IPS-NIHi11 (cell line): ENCODE measurements around the gene ST6GALNAC4.
"Not testable (repeated sequence)": the region's sequence is repeated elsewhere in the genome, so short reads cannot be mapped to it uniquely, and the experiment has no call there.

Experiments
- DNase-seq: peaks from one replicate; pipeline ENCODE4 v3.0.0; 2012; ENCODE audit warnings: mixed read lengths, low spot score

The ST6GALNAC4 gene

DNA sequence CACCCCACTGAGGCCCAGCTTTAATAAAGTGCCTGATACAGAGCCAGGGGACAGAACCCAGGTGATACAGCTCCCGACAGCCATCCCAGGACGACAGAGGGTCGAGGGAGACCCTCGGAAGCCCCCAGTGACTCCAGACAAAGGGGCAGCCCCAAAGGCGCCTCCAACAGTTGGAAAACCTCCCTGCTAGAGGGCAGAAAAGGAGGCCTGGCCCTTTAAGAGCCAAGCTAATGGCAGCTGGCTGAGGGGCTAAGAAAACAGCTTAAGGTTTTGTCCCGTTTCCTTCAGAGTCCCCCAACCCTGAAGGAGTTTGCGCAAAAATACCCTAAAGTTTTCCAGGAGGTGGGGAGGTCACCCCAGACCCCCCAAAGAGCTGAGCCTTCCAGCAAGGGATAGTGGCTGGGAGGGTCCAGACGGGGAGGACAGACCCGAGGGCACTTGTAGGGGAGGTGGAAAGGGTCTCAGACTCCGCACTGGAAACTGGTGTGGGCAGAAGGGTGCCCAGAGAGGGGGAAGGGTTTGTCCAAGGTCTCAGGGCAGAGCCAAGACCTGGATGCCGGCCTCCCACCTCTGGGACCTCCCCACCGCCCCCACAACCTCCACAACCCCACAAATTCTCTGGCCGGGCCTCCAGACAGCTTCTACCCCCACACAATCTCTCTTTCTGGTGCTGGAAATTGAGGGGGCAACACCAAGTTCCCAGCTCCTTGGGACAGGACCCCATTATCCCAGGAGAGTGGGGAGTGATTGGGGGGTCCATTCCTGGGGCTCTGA lies 31.1 kb downstream of the ST6GALNAC4 start:
- no peak for DNase-seq

DNA sequence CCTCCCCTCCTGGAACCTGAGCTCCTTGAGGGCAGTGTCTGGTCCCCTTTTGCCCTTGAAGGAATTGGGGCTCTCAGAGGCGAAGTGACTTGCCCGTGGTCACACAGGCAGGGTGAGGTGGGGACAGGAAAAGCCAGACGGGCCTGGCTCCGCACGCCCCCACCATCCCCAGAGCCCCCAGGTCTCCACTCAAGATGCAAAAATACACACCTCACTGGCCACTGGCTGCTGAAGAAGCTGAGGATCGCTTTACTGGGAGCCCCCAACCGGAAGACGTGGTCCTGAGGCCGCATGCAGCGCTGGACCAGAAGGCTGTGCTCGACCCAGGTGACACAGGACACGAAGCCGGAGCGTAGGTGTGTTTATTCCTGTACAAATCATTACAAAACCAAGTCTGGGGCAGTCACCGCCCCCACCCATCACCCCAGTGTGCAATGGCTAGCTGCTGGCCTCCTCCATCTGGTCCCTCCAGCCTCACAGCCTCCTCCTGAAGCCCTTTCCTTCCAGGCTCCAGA lies 31.8 kb downstream of the ST6GALNAC4 start:
- no peak for DNase-seq

DNA sequence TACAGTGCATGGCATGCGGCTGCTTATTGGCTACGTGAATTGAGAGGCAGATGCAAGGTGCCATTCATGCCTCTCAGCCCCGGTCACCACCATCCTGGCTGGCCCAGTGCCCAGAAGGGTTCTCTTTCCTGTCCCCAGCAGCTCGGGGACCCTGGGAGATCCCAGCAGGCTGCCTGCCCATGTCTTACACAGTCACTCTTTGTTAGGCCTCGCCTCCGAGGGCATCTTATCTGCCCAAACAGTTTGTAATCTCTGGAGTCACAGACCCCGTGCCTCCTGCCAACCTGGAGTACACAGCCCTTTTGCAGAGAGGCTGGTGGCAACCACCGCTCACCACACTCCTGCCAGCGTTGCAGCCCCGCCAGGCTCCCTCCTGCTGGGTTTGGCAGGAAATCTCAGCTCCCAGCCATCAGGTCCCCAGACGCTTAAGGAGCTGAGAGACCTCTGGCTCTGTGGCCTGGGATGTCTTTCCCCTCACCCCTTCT lies 32.4 kb downstream of the ST6GALNAC4 start:
- no peak for DNase-seq

DNA sequence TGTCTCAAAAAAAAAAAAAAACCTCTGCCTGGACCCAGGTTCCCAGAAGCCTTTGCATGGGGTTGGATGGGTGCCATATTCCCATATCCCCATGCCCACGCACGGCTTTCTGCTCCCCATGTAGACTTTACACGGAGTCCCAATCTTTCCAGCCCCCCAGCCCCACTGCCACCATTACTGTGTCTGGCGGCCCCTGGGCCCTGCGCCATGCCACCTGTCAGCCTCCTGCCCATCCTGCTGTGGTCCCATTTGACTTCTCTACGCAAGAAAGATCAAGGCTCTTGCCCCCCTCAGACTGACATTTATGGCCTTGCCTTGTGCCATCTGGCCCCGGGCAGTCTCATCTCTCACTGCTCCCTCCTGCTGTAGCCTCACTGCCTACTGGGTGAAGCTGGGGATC lies 32.9 kb downstream of the ST6GALNAC4 start:
- no peak for DNase-seq

DNA sequence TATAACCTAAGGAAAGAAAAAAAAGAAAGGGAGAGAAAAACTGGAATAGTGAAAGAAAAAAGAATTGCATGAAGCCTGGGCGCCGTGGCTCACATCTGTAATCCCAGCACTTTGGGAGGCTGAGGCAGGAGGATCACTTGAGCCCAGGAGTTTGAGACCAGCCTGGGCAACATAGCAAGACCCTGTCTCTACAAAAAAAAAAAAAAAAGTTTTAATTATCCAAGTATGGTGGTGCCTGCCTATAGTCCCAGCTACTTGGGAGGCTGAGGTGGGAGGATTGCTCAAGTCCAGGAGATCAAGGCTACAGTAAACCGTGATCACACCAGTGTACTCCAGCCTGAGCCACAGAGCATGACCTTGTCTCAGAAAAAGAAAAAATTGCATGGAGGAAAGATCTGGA lies 35.1 kb downstream of the ST6GALNAC4 start:
- DNase-seq: not testable (repeated sequence)

DNA sequence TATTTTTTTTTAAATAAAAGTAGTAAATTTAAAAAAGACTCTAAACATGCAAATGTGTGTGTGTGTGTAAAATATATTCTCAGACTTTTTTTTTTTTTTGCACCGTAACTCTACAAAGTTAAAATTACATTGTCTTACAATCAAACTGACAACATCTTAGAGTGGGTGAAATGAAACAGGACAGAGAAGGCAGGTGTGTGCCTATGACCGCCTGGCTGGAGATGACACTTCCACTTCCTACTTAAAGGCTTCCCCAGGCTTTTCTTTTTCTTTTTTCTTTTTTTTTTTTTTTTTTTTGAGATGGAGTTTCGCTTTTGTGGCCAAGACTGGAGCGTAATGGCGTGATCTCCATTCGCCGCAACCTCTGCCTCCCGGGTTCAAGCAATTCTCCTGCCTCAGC lies 36.7 kb downstream of the ST6GALNAC4 start:
- no peak for DNase-seq

DNA sequence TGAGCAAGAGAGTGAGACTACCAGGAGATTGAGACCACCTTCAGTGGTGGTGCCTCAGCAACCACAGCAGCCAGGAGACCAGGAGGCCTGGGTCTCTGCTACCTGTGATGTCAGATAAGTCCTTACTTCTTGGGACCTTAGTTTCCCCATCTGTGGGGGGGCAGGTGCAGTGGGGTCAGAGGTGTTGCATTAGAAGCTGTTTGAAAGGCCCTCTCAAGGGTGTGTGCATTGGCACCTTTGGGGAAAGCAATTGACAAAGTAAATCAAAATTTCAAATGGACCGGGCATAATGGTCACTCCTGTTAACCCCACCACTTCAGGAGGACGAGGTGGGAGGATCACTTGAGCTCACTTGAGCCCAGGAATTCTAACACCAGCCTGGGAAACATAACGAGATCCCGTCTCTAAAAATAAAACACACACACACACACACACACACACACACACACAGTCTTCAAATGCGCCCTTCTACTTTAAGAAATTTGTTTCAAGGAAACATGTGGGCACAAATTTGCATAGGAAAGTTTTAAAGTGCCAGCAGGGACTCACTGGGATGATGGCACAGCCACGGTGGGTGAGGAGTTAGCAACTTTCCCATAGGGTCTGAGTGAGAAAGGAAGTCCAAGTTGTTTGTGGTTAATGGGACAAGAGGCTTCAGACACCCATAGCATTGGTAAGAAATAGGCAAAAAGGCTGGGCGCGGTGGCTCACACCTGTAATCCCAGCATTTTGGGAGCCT lies 38.0 kb downstream of the ST6GALNAC4 start:
- DNase-seq: no peak

DNA sequence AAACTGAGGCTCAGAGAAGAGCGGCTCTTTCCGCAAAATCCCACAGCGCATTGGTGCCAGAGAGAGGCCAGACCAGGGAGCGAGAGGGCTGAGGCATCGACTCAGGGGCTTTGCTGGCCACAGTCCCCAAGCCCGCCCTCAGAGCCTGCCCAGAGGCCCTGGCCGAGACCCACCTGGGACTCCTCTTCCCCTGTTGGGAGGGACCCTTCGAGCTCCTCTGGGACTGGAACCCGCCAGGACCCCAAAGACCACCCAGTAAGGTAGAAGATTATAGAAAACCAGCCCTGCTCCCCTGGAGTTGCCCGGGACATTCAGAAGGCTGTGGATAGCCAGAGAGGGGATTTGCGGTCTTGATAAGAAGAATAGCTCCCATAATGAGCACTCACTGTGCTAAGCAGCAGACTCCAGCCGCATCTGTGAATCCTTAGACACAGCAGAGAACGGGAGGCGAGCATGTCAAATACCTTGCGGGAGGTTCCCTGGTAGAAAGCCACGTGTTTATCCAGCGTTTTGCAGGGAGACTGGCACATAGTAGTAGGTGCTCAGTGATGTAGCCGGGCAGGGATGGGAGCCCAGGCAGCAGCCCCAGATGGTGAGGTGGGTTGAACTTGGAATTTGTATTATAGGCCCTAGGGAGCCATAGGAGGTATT lies 38.7 kb downstream of the ST6GALNAC4 start:
- DNase-seq: no peak

DNA sequence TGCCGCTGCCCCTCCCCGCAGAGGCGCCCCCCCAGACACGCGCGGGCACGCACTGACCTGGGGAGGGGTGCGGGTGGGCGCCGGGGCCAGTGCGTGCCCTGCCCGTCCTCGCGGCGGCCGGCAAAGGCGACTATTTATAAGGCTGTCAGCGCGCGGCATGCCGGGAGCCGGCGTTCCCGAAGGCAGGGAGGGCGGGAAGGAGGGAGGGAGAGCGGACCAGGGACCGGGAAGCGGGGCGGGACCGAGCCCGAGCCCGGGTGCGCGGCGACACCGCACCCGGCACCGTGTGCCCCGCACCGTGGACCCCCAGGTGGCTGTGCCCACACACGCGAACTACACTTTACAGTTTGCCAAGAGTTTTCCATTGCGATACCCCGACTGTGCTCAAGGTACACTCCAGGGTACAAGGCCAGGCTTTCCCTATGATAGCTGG lies 39.3 kb downstream of the ST6GALNAC4 start, which contains the start of gene AK1:
Gene AK1 (minus strand): TSS at position 110 of the 433 bp plus-strand sequence. CDS start 3,058 bp downstream, outside the sequence.
- peak; percentile 89 for DNase-seq

DNA sequence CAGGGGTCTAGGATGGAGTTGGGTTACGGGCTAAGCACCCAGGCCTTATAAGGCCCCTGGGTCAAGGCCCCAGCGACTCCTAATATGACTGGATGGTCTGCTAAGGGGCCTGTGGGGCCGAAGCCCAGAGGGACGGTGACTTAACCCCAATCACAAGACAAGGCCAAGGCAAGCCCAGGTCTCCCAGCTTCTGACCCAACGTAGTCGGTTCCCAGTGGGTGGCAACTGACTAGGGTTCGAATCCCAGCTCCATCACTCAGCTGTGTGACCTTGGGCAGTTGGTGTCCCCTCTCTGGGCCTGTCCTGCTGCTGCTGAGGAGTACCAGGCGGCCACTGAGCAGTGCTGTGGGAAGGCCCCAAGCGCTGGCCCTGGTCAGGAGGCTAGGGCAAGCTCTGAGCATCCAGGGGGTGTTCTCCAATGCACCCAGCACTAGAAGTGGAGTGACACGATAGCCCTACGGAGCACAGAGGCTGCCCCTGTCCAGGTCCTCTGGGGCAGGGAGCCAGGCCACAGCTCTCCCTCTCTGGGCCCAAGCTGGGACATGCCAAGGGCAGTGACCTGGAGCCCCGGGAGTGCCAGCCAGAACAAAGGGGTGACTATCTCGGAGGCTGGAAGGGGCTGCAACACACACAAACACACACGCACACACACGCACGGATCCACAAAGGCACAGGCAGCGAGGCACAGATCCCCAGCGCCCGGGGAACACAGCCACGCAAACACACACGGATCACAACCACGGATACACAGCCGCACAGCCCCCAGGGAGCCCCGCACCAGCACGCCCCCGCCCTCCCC lies 39.9 kb downstream of the ST6GALNAC4 start:
- DNase-seq: peak; percentile 35

DNA sequence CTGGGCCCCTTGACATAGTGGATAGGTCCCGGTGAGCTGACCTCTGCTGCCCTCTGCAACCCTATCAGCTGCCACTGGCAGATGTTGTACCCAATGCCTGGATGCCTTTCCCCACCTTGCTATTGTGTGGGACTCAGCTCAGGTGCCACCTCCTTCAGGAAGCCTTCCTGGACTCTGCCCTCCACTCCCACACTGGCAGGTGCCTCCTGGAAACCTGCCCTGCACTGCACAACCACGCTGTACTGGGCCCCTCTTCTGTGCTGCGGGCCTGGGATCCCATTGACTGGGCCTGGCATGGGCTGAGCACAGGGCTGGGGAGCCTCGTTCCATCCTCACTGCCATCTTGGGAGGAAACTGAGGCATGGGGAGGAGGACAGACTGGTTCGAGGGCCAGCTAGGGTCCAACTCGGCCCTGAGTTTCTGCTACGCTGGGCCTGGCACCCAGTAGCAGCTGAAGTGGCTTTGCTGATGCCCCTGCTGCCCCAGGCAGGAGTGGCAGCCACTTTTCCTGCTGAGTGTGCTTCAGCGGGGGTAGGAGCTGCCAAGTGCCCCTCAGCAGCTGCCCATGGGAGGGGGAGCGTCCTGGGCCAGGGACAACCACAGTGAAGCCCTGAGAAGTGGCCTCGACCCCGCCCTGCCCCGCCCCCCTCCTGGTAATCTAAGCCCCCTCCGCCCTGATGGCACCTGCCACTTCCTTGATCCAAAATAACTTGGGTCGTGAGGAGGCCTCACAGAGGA lies 40.6 kb downstream of the ST6GALNAC4 start:
- no peak for DNase-seq

DNA sequence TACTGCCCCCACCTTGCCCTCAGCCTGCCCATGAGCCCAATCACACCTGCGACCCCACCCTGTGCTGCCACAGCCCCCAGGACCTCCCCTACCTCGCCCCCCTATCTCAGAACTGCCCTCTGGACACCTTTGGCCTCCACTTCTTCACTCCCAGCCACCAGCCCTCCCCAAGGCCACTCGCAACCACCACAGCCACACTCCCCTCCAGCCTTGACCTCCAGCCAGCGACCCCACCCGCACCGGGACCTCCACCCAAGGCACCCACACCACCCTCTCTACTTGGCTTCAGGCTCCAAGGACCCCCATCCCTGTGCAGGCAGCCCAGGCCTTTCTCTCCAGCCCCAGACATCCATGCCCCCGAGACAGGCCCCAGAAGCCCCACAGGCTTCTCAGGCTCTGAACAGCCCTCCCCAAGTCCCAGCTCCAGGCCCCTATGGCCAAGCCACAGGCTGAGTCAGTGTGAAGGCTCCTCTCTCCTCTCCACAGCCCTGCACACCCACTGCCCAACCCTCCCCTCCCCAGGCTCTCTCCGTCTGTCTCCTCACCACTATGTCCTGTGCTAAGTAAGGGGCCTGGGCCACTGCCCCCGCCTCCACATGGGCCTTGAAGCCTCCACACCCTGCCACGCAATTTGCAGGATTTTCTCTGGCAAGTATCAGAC lies 41.4 kb downstream of the ST6GALNAC4 start:
- no peak for DNase-seq

DNA sequence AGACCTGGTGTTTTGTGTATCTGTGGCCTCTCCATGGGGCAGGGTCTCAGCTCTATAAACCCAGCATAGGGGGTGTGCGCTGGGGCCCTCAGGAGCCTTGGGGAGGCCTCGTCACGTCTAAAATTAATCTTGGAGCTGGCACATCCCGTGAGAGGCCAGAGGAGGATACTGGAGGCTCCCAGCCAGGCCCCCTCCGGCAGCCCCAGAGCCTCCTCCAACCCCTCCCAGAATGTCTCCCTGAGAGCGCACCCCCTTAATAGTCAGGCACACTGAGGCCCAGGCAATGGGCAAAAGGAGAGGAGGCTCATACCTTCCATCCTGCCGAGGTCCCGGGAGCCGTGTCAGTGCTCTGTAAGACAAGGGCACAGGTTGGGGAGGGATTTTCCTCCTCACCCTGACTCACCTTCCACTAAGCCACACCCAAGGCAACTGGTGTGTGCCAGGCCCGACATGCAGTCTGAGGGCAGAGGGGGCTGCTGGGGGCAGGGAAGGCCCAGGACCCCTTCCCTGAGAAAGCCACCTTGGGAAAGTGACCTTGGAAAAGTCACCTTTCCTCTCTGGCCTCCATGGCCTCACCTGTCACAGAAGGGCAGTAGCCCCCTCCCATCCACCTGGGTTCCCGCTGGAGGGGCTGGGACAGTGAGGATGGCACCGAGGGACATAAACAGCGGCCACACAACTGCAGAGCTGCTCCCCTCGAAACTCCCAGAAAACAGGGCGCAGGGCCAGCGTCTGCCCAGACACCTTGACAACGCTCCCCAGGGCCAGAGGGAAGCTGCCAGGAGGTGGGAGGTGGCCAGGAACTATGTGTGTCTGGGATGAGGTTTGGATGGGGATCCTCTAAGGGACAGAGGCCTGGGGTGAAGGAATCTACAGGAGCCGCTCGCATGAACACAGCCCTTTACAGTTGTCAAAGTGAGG lies 42.3 kb downstream of the ST6GALNAC4 start:
- DNase-seq: no peak

DNA sequence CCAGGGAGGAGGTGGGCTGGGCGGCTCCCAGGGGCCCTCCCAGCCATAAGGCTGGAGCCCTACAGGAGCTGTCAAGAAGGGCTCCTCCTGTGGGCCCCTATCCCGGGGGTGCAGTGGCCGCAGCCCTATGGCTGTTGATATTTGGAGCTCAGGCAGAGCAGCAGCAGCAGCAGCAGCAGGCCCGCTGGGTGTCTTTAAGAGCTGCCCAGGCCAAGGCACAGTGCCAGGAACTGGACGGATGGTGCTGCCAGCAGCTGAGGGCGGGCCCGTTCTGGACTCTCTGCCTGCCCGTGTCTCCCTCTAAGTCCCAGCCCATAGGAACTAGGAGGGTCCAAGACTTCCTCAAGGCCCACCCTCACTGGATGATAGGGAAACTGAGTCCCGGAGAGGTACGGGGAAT lies 43.0 kb downstream of the ST6GALNAC4 start:
- DNase-seq: no peak

DNA sequence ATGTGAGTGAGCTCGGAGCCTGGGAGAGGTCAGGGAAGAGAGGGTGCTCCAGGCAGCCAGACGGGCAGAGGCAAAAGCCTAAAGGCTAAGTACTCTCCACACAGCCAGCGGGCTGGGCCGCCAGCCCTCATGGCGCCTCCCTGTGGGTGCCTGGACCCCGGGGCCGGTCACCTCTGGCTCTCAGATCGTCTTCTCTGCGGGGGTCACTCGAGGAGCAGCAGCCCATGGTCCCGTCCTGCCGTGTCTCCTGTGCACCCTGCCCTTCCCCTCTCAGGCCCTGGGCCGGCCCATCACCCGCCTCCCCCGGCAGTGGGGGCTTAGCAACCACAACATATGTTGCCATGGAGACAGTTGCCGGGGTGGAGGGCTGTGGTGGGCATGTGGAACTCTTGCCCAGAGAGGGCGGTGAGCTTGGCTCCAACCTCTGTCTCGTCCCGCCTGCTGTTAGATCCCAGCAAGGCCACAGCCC lies 43.6 kb downstream of the ST6GALNAC4 start:
- DNase-seq: no peak

DNA sequence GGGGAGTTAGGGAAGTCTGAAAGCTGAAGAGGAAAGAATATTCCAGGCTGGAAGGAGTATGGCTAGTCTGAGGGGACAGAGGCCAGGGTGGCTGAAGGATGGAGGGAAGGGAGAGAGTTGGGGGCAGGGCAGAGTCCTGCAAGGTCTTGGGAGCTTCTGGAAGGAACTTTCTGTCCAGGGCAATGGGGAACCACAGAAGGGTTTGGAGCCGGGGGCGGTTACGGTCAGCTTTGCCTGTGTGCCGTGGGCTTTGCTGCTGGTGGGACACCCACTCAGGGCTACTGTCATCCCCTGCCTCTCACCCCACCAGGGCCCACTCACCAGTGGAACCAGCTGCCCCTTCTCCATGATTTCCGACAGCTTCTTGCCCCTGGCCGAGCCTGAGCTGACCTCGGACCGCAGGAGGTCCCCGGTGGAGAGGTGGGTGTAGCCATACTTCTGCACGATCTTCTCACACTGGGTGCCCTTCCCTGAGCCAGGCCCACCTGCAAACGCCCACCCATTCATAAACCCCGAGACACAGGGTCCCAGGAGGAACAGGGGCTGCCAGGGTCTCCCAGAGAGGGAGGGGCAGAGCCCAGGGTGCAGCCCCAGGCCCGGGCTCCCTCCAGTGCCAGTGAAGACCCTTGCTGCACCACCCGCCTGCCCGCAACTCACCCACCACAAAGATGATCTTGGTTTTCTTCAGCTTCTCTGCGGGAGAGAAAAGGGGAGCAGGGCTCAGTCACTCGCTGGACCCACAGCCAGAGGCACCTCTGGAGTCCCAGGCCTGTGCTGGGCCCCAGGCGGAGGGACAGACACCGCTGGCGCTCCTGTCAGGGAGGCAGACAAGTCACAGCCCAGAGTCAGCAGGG lies 44.2 kb downstream of the ST6GALNAC4 start:
- DNase-seq: no peak

DNA sequence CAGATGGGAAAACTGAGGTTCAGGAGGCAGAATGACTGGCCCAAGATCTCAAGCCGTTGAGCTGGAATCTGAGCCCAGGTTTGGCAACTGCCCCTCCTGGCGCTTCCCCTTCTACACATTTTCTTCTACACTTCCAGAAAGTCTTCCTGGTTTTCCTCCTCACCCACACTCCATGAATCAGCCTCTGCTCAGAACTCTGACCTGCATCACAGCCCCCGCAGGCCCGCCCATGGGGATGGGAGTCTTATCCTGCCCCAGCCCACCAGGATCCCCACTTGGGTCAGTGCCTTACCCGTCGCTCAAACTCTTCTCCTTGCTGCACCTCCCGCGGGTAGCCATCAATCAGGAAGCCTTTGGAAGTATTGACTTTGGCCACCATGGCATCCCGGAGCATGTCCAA lies 45.3 kb downstream of the ST6GALNAC4 start:
- no peak for DNase-seq

DNA sequence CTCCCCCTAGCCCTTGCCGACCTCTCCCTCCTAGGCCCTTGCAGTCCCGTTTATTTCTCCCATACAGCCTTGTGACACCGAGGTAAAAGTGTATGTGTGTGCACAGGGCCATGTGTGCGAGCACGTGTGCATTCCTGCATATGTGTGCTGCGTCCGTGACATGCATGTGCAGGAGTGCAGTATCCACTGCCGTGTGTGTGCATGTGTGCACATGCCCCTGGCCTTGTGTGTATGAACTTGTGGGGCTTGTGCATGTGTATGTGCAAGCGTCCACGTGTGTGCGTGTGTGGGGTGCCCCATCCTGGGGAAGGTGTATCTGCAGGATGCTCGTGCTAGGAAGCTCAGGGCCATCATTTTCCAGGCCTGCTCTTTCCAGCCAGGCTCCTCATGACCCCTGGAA lies 46.0 kb downstream of the ST6GALNAC4 start:
- no peak for DNase-seq
